ENCODE data around the gene UNC5A.

The UNC5A gene

GRCh38 chr5:176851871-176852658, 41.7 kb downstream of the UNC5A start:
- no peak overlapping the region for H3K4me3 ChIP-seq (ENCODE audit: low read depth, low read length)
- in situ Hi-C loops (cut with HindIII; ENCODE audit: low sequenced_read_pairs): no loop called here
- no peak for TF ChIP-seq CTCF (IDR thresholded peaks at IDR 0.05; ENCODE audit: low read depth, low read length)
- DNase-seq (ENCODE audit: low read depth, low spot score): no peak

- no peak for DNase-seq (ENCODE audit: low read depth, low spot score)
- no peak for TF ChIP-seq CTCF (IDR thresholded peaks at IDR 0.05; ENCODE audit: low read depth, low read length)
- in situ Hi-C loops (cut with HindIII; ENCODE audit: low sequenced_read_pairs): no loop called here
- H3K4me3 ChIP-seq (ENCODE audit: low read depth, low read length): no peak overlapping the region
Observed at GRCh38 chr5:176853151-176853778, 42.9 kb downstream of the UNC5A start.

GRCh38 chr5:176854164-176854563, 43.8 kb downstream of the UNC5A start:
- DNase-seq (ENCODE audit: low read depth, low spot score): no peak
- in situ Hi-C loops (cut with HindIII; ENCODE audit: low sequenced_read_pairs): no loop called here
- H3K4me3 ChIP-seq (ENCODE audit: low read depth, low read length): no peak overlapping the region
- TF ChIP-seq CTCF (IDR thresholded peaks at IDR 0.05; ENCODE audit: low read depth, low read length): no peak

- in situ Hi-C loops (cut with HindIII; ENCODE audit: low sequenced_read_pairs): no loop called here
- no peak for TF ChIP-seq CTCF (IDR thresholded peaks at IDR 0.05; ENCODE audit: low read depth, low read length)
- no peak for DNase-seq (ENCODE audit: low read depth, low spot score)
- H3K4me3 ChIP-seq (ENCODE audit: low read depth, low read length): no peak overlapping the region
Observed at GRCh38 chr5:176855598-176855997, 45.2 kb downstream of the UNC5A start.

GRCh38 chr5:176856746-176857145, 46.4 kb downstream of the UNC5A start:
- in situ Hi-C loops (cut with HindIII; ENCODE audit: low sequenced_read_pairs): no loop called here
- TF ChIP-seq CTCF (IDR thresholded peaks at IDR 0.05; ENCODE audit: low read depth, low read length): no peak
- DNase-seq (ENCODE audit: low read depth, low spot score): no peak

GRCh38 chr5:176857216-176857893, 47.0 kb downstream of the UNC5A start:
- no peak for DNase-seq (ENCODE audit: low read depth, low spot score)
- in situ Hi-C loops (cut with HindIII; ENCODE audit: low sequenced_read_pairs): no loop called here
- H3K4me3 ChIP-seq (ENCODE audit: low read depth, low read length): no peak overlapping the region
- no peak for TF ChIP-seq CTCF (IDR thresholded peaks at IDR 0.05; ENCODE audit: low read depth, low read length)

More at GRCh38 chr5:176856746-176857145, 46.4 kb downstream of the UNC5A start:
- no peak overlapping the region for H3K4me3 ChIP-seq (ENCODE audit: low read depth, low read length)

All from astrocyte of the spinal cord (primary cell).